Amygdala (tissue), 56 donors: Measurements from ENCODE around the gene C22orf42.
"Not testable (repeated sequence)": the region's sequence is repeated elsewhere in the genome, so short reads cannot be mapped to it uniquely, and the experiment has no call there.

Experiments
- DNase-seq, 56 donors: peaks; one replicate each; lab custom pipeline; 2025; lab: John Stamatoyannopoulos, UW

Gene C22orf42

GRCh38 chr22:32137731-32138324, 21.3 kb downstream of the C22orf42 start:
- DNase-seq: peak in 1 of 56 donors; percentile 15

GRCh38 chr22:32136881-32137280, 22.2 kb downstream of the C22orf42 start:
- DNase-seq: not testable (repeated sequence)

- DNase-seq: not testable (repeated sequence)
These were observed 23.1 kb downstream of the C22orf42 start for GRCh38 chr22:32135958-32136357.

GRCh38 chr22:32134796-32135195, 24.3 kb downstream of the C22orf42 start:
- not testable (repeated sequence) for DNase-seq

GRCh38 chr22:32132783-32133182, 26.3 kb downstream of the C22orf42 start:
- DNase-seq: no peak

- no peak for DNase-seq
These were observed 27.0 kb downstream of the C22orf42 start for GRCh38 chr22:32132126-32132525.

GRCh38 chr22:32130464-32130863, 28.6 kb downstream of the C22orf42 start:
- DNase-seq: no peak

- DNase-seq: no peak
These were observed 31.2 kb downstream of the C22orf42 start for GRCh38 chr22:32127904-32128303.

GRCh38 chr22:32123657-32124056, 35.4 kb downstream of the C22orf42 start:
- no peak for DNase-seq

GRCh38 chr22:32122899-32123298, 36.2 kb downstream of the C22orf42 start:
- DNase-seq: no peak

GRCh38 chr22:32120603-32121002, 38.5 kb downstream of the C22orf42 start:
- no peak for DNase-seq

GRCh38 chr22:32119568-32120235, 39.4 kb downstream of the C22orf42 start:
- DNase-seq: no peak

GRCh38 chr22:32112380-32112779, 46.7 kb downstream of the C22orf42 start:
- no peak for DNase-seq

GRCh38 chr22:32106930-32107329, 52.2 kb downstream of the C22orf42 start:
- DNase-seq: no peak

- DNase-seq: no peak
These were observed 55.3 kb downstream of the C22orf42 start for GRCh38 chr22:32103658-32104315.

GRCh38 chr22:32100711-32101110, 58.4 kb downstream of the C22orf42 start:
- no peak for DNase-seq
